ENCODE data around the gene SNRPA1.

The SNRPA1 gene

DNA sequence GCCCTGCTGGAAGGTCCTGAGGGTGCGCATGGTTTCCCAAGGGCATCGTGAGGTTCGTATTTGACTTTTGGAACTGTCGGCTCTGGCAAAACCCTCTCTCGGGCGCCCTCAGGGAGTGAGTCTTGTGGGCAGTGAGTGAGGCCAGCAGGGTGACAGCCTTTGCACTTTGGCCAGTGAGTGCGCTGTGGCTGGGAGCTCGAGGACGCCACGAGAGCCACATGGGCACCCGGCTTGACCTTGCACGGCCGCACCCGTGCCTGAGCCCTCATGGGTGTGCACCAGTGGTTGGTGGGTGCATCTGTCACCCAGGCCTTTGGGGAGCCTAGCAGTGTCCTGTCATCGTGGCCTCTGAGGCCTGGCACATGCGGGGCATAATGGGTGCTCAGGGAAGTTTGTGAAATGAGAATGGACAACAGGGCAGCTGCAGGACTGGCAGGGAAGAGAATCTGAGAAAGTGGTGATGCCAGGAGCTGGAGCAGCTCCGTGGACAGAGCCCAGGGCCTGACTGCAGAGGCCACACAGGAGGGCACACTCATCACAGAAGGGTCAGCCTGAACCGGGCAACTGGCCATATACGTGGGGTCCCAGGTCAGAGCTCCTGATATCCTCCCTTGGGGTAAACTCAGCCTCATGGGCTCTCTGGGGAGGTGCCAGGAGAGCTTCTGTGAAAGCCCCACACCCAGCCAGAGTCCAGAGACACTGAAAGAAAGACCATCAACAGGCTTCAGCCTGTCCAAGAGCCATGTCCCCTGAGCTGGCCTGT, 30.4 kb upstream of the SNRPA1 start:
- Mint-ChIP-seq H3K4me1 (peaks cover 12% of the 10 kb centered on the region), H3K4me3 (no peak overlapping the region), H3K27ac (no peak overlapping the region), H3K36me3 (no peaks in the 10 kb centered on the region), H3K27me3 (peaks cover 14% of the 10 kb centered on the region), H3K9me3 (no peaks in the 10 kb centered on the region)
- DNase-seq, result no peak
- CTCF ChIA-PET, result interaction anchor here (1.2 kb wide), 1 partner anchor 28 kb away, joined by 3 read pairs; no protein-coding TSS in a partner anchor

DNA sequence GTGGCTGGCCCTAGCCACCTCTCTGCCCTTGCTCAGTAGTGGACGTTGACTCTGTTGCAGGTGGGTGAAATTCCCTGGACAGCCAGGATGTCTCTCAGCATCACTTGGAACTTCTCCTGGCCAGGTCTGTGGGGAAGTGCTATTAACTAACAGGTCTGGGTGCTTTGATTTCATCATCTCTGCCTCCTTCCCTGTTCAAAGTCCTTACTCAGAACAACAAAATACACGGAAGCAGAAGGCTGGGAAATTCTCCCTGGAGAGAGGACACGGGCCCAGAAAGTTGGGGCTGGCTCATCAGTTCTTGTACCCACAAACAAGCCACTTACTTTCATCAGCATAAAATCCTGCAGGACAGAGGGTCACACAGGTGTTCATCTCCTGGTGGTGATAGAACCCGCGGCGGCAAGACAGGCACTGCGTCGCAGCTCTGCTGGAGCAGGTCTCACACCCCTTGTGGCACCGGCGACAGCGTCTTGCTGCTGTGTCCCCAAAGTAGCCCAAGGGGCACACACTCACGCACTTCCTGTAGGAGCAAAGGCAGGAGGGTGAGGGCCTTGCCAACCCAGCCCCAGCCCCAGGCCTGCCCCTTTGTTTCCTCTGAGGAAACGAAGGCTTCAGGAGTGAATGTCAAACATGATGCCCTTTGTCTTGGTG, 29.6 kb upstream of the SNRPA1 start:
- peaks cover 14% of the 10 kb centered on the region for H3K27me3 Mint-ChIP-seq
- CTCF ChIA-PET, result no interaction called here

DNA sequence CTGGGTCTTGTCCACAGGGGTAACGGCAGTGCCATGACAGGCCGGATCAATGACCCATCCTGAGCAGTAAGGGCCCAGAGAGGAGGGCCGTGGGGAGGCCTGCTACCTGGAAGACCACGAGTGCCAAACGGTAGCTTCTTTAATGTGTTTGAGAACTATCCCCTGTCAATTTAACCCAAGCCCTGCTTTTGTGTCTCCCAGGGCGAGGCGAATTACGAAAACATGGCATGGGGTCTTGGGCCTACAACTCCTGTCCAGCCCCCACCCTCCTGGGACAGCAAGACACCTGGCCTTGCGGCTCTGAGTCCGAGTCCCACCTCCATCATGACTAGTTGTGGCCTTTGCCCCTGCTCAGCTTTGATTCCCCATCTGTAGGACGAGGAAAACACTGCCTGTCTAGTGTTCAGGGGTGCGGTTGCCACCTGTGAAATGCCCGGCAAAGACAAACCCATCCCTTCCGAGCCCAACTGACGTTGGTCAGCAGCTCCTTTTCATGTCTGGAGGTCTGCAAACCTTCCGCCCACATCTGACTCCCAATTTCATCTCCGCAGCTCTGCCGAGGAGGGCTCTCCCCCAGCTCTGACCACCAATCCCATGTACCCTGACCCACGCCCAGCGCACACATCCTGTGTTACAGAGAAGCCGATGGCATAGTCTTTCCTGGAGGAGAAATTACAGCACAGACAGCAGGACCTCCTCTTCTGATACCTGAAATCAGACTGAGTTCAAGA, 28.9 kb upstream of the SNRPA1 start:
- H3K27ac Mint-ChIP-seq, result no peak overlapping the region
- no peaks in the 10 kb centered on the region for H3K36me3 Mint-ChIP-seq
- H3K9me3 Mint-ChIP-seq, result no peaks in the 10 kb centered on the region
- CTCF ChIA-PET, result no interaction called here
- DNase-seq, result no peak
- H3K4me3 Mint-ChIP-seq, result no peak overlapping the region
- H3K4me1 Mint-ChIP-seq, result peaks cover 20% of the 10 kb centered on the region
- H3K27me3 Mint-ChIP-seq, result peaks cover 8% of the 10 kb centered on the region

More for the DNA sequence above, 29.6 kb upstream of the SNRPA1 start:
- Mint-ChIP-seq H3K4me3 (no peak overlapping the region), H3K4me1 (peaks cover 17% of the 10 kb centered on the region), H3K36me3 (no peaks in the 10 kb centered on the region), H3K27ac (no peak overlapping the region), H3K9me3 (no peaks in the 10 kb centered on the region)
- no peak for DNase-seq

DNA sequence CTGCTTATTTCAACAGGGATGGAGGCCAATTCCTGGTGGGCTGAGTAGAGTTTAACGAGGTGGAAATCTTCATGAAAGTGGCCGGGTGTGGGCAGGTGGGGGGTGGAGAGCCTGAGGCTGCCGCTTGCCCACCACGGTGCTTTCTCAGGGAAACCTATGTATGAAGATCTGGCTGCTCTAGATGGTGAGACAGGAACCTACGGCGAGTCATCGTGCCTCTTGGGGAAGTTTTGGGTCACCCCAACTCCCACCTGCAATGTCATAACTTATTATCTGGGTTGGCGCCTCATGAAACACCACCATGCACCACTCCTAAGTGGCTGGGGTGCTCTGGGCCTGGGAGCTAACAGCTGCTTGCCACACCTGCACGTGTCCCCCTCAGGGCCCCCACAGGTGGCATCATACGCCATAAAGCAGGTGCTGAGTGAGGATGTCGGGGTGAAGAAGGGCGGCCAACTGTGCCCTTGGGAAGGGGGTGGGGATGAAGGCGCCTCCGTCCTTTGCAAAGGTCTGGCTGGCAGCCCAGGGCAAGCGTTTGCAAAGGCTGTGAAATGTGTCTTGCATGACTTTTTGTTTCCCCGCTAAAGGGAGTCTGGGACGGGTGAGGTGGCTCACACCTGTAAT, 27.9 kb upstream of the SNRPA1 start:
- Mint-ChIP-seq H3K4me3 (no peak overlapping the region), H3K4me1 (peaks cover 20% of the 10 kb centered on the region), H3K27ac (no peak overlapping the region), H3K27me3 (peaks cover 10% of the 10 kb centered on the region), H3K36me3 (no peaks in the 10 kb centered on the region), H3K9me3 (no peaks in the 10 kb centered on the region)
- DNase-seq, result no peak
- CTCF ChIA-PET, result interaction anchor here (1.4 to 5.2 kb wide), 2 partner anchors 133 to 179 kb away, joined by 3 to 46 read pairs; no protein-coding TSS in a partner anchor

- Mint-ChIP-seq H3K27me3 (peaks cover 10% of the 10 kb centered on the region), H3K4me3 (no peak overlapping the region), H3K4me1 (peaks cover 20% of the 10 kb centered on the region), H3K36me3 (no peaks in the 10 kb centered on the region), H3K9me3 (no peaks in the 10 kb centered on the region), H3K27ac (no peak overlapping the region)
- CTCF ChIA-PET, result interaction anchor here (1.4 to 5.2 kb wide), 4 partner anchors 10 to 319 kb away, joined by 3 to 46 read pairs (median 21); no protein-coding TSS in a partner anchor
- no peak for DNase-seq
Observed at GRCh38 chr15:101322016-101322695, 27.1 kb upstream of the SNRPA1 start.

- Mint-ChIP-seq H3K4me3 (peak overlapping the region; percentile 58), H3K36me3 (no peaks in the 10 kb centered on the region), H3K9me3 (no peaks in the 10 kb centered on the region), H3K27ac (peak overlapping the region; percentile 89), H3K4me1 (peaks cover 20% of the 10 kb centered on the region), H3K27me3 (peaks cover 9% of the 10 kb centered on the region)
- CTCF ChIA-PET, result interaction anchor here (0.6 to 5.2 kb wide), 19 partner anchors 8 to 354 kb away, joined by 3 to 46 read pairs (median 6); partner anchors contain the start of gene SNRPA1
- peak; percentile 83 for DNase-seq
Observed at GRCh38 chr15:101320501-101321052, 25.5 kb upstream of the SNRPA1 start.

GRCh38 chr15:101318839-101319238, 23.8 kb upstream of the SNRPA1 start:
- Mint-ChIP-seq H3K27me3 (peaks cover 9% of the 10 kb centered on the region), H3K4me1 (peaks cover 18% of the 10 kb centered on the region), H3K4me3 (no peak overlapping the region), H3K9me3 (no peaks in the 10 kb centered on the region), H3K36me3 (no peaks in the 10 kb centered on the region), H3K27ac (no peak overlapping the region)
- CTCF ChIA-PET, result interaction anchor here (3.1 to 5.2 kb wide), 3 partner anchors 17 to 322 kb away, joined by 14 to 46 read pairs (median 27); no protein-coding TSS in a partner anchor
- DNase-seq, result no peak

GRCh38 chr15:101318147-101318819, 23.2 kb upstream of the SNRPA1 start:
- CTCF ChIA-PET, result interaction anchor here (3.1 to 5.2 kb wide), 3 partner anchors 16 to 323 kb away, joined by 14 to 46 read pairs (median 27); no protein-coding TSS in a partner anchor
- H3K36me3 Mint-ChIP-seq, result no peaks in the 10 kb centered on the region
- H3K4me3 Mint-ChIP-seq, result no peak overlapping the region
- DNase-seq, result no peak
- H3K27ac Mint-ChIP-seq, result no peak overlapping the region
- H3K4me1 Mint-ChIP-seq, result peaks cover 18% of the 10 kb centered on the region
- H3K27me3 Mint-ChIP-seq, result peaks cover 9% of the 10 kb centered on the region
- H3K9me3 Mint-ChIP-seq, result no peaks in the 10 kb centered on the region

DNA sequence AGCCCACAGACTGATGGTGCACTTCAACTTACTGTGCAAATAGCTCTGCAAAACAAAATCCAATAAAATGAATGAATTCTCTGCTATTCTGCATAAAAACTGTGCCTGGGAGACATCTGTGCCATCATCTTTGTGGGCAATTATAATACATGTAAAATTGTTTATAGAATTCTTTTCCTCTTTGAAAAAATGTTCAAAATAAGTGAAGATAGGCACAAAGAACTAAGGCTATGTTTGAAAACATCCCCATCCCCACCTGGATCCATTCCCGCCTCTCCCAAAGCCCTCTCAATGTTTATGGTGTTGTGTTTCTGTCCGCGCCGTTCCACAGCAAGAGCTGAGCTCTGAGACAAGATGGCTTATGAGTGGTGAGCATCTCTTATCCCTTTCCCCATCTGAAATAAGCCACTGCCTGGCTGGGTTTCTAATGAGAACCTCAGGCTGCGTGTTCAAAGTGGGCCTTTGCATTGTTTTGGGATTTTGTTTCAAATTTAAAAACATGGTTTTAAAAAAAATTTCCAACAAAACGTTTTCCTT, 22.4 kb upstream of the SNRPA1 start:
- no peak overlapping the region for H3K27ac Mint-ChIP-seq
- CTCF ChIA-PET, result interaction anchor here (0.9 to 5.2 kb wide), 3 partner anchors 10 to 185 kb away, joined by 3 to 46 read pairs (median 3); no protein-coding TSS in a partner anchor
- H3K4me3 Mint-ChIP-seq, result no peak overlapping the region
- H3K36me3 Mint-ChIP-seq, result no peaks in the 10 kb centered on the region
- H3K4me1 Mint-ChIP-seq, result peaks cover 18% of the 10 kb centered on the region
- H3K27me3 Mint-ChIP-seq, result peaks cover 9% of the 10 kb centered on the region
- H3K9me3 Mint-ChIP-seq, result no peaks in the 10 kb centered on the region
- DNase-seq, result no peak

GRCh38 chr15:101316529-101316928, 21.5 kb upstream of the SNRPA1 start:
- peaks cover 9% of the 10 kb centered on the region for H3K27me3 Mint-ChIP-seq
- no peak overlapping the region for H3K27ac Mint-ChIP-seq
- peaks cover 18% of the 10 kb centered on the region for H3K4me1 Mint-ChIP-seq
- H3K9me3 Mint-ChIP-seq, result no peaks in the 10 kb centered on the region
- no peak for DNase-seq
- H3K36me3 Mint-ChIP-seq, result no peaks in the 10 kb centered on the region
- H3K4me3 Mint-ChIP-seq, result no peak overlapping the region
- CTCF ChIA-PET, result interaction anchor here (0.9 to 1.3 kb wide), 3 partner anchors 10 to 185 kb away, joined by 3 to 4 read pairs (median 3); no protein-coding TSS in a partner anchor

GRCh38 chr15:101315736-101316135, 20.7 kb upstream of the SNRPA1 start:
- peaks cover 9% of the 10 kb centered on the region for H3K27me3 Mint-ChIP-seq

More at GRCh38 chr15:101315736-101316135, 20.7 kb upstream of the SNRPA1 start:
- CTCF ChIA-PET, result interaction anchor here (1.3 kb wide), 2 partner anchors 11 to 186 kb away, joined by 4 to 6 read pairs; no protein-coding TSS in a partner anchor
- no peak for DNase-seq
- no peak overlapping the region for H3K27ac Mint-ChIP-seq
- H3K36me3 Mint-ChIP-seq, result no peaks in the 10 kb centered on the region
- no peak overlapping the region for H3K4me3 Mint-ChIP-seq
- H3K9me3 Mint-ChIP-seq, result no peaks in the 10 kb centered on the region
- H3K4me1 Mint-ChIP-seq, result peaks cover 12% of the 10 kb centered on the region

Data from activated naive CD4-positive, alpha-beta T cell treated with anti-CD3 and anti-CD28 coated beads, Interleukin-2, amount 10 ng/mL, durations not matched to agents 7 days and 5 days (primary cell).